ENCODE results near the gene POLR2I. TPM values are rescaled to one million over a fixed set of nuclear protein-coding genes. Genes with fewer than 3 reads are reported as not detected.
A peak's percentile ranks its signal among the peaks of the same experiment; 100 is the strongest.

The POLR2I gene
- total and polyA plus RNA-seq, 2 of the 13 experiments (the other 11 are each of a cell fraction or from before 2014, with no cell fraction given) = 40.5 to 104 TPM

DNA sequence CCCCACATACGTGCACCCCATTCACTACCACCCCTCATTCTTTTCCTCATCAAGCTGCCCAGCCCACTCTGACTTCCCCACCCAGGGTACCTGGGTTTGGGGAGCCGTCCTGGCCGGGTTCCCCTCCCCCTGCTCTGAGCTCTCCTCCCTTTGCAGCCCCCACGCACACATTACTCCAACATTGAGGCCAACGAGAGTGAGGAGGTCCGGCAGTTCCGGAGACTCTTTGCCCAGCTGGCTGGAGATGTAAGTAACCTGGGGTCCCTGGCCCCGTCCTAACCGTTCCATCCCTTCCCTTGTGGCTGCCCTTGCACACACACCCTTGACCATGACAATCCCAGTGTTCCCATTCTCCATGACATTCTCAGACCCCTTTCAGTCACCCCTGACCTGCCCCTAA, 27.8 kb upstream of the POLR2I start:
- DNase-seq (ENCODE audit: low spot score) = no peak
- H3K4me3 ChIP-seq (replicated peaks in 1 of 3; ENCODE audit: insufficient read depth in 1 of 3, low read depth in 2 of 3, low read length in 3 of 3) = no peak overlapping the region
- H3K4me2 ChIP-seq (ENCODE audit: low read depth, low read length) = no peak overlapping the region
- no peak overlapping the region for H3K9ac ChIP-seq (ENCODE audit: insufficient read depth, low read depth, low read length)
- ChIA-PET CTCF (ENCODE audit: low intra/inter-chr PET ratio, low total read pairs) (no interaction called here), POLR2A (no interaction called here)
- ATAC-seq = no peak
- no peak for FAIRE-seq
- no peaks in the 10 kb centered on the region; a peak in 1 of 5 replicates for H3K27me3 ChIP-seq (ENCODE audit: control insufficient read depth in 1 of 2, insufficient read depth in 2 of 2, low read length in 2 of 2)
- no peak overlapping the region for H3K27ac ChIP-seq (ENCODE audit: extremely low read length, insufficient read depth, low read length)
- 98% methylated on average over 9 of the region's 9 CpGs for WGBS (ENCODE audit: low lambda C conversion rate)
- TF ChIP-seq FOXC1 (CRISPR knock-in tag; IDR thresholded peaks at IDR 0.05; ENCODE audit: borderline replicate concordance) (no peak), CC2D1A (CRISPR knock-in tag; IDR thresholded peaks at IDR 0.05) (no peak), ZNF879 (CRISPR knock-in tag; IDR thresholded peaks at IDR 0.05) (no peak)
- TF ChIP-seq, protein P1, sequence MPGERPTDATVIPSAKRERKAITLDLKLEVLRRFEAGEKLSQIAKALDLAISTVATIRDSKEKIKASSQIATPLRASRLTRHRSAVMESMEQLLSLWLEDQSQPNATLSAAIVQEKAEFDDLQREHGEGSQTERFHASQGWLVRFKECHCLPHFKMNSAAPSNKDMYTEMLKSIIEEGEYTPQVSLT (CRISPR knock-in tag; IDR thresholded peaks at IDR 0.05; ENCODE audit: borderline replicate concordance, low read depth) = no peak
- H3K9me3 ChIP-seq (ENCODE audit: low read length) = no peaks in the 10 kb centered on the region
- peaks cover 9% of the 10 kb centered on the region for H3K4me1 ChIP-seq (ENCODE audit: insufficient read depth, low read length)
- peaks cover 8% of the 10 kb centered on the region for H4K20me1 ChIP-seq (ENCODE audit: insufficient read depth, low read length)
- BruUV-seq (replicated peaks) = no TSS peak
- H3K79me2 ChIP-seq (ENCODE audit: insufficient read depth, low read length) = peaks cover 16% of the 10 kb centered on the region
- no peak overlapping the region for H2AFZ ChIP-seq (ENCODE audit: low read length)
- in situ Hi-C loops (cut with HindIII; ENCODE audit: extremely low pct_ligation_motif_present, low pct_unique_long_range_greater_than_20kb) = no loop called here
- H3K36me3 ChIP-seq (replicated peaks in 1 of 2; ENCODE audit: control insufficient read depth in 1 of 2, insufficient read depth in 2 of 2, low read length in 2 of 2) = peaks cover 23 to 35% of the 10 kb centered on the region in 2 experiments
- intact Hi-C loops (cut with micrococcal nuclease; ENCODE audit: unreplicated experiment) = no loop called here

DNA sequence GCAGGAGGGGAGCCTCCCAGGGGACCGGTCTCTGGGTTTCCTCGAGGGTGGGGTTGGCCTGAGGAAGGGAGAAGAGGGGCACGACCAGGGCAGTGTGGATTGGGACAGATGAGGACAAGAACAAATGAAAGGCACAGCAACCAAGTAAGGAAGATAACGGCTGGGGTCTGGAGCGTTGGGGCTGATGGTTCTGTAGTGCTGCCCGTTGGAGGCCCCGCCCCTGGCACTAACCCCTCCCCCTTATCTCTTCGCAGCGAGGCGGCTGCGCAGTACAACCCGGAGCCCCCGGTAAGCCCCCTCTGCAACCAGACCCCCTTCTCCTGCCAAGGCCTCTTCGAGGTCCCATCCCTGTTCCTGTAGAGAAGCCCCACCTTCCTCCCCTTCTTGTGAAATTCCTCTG, 27.4 kb upstream of the POLR2I start:
- H2AFZ ChIP-seq (ENCODE audit: low read length) = no peak overlapping the region
- H4K20me1 ChIP-seq (ENCODE audit: insufficient read depth, low read length) = peaks cover 8% of the 10 kb centered on the region
- BruUV-seq (replicated peaks) = no TSS peak
- 0 out of 2 replicates have a peak overlapping the region, but pooled peaks have one; percentile 69 for H3K4me2 ChIP-seq (ENCODE audit: low read depth, low read length)
- no peak for ATAC-seq
- in situ Hi-C loops (cut with HindIII; ENCODE audit: extremely low pct_ligation_motif_present, low pct_unique_long_range_greater_than_20kb) (no loop called here), intact Hi-C loops (cut with micrococcal nuclease; ENCODE audit: unreplicated experiment) (no loop called here)
- peaks cover 16% of the 10 kb centered on the region for H3K79me2 ChIP-seq (ENCODE audit: insufficient read depth, low read length)
- peaks cover 21 to 33% of the 10 kb centered on the region in 2 experiments for H3K36me3 ChIP-seq (replicated peaks in 1 of 2; ENCODE audit: control insufficient read depth in 1 of 2, insufficient read depth in 2 of 2, low read length in 2 of 2)
- DNase-seq (ENCODE audit: low spot score) = no peak
- no peak overlapping the region; a peak in 1 of 6 replicates for H3K4me3 ChIP-seq (replicated peaks in 1 of 3; ENCODE audit: insufficient read depth in 1 of 3, low read depth in 2 of 3, low read length in 3 of 3)
- no peaks in the 10 kb centered on the region for H3K9me3 ChIP-seq (ENCODE audit: low read length)
- ChIA-PET POLR2A (no interaction called here), CTCF (ENCODE audit: low intra/inter-chr PET ratio, low total read pairs) (no interaction called here)
- 98% methylated on average over 14 of the region's 14 CpGs for WGBS (ENCODE audit: low lambda C conversion rate)
- H3K4me1 ChIP-seq (ENCODE audit: insufficient read depth, low read length) = peaks cover 11% of the 10 kb centered on the region
- H3K27ac ChIP-seq (ENCODE audit: extremely low read length, insufficient read depth, low read length) = no peak overlapping the region
- no peak overlapping the region for H3K9ac ChIP-seq (ENCODE audit: insufficient read depth, low read depth, low read length)
- H3K27me3 ChIP-seq (ENCODE audit: control insufficient read depth in 1 of 2, insufficient read depth in 2 of 2, low read length in 2 of 2) = no peaks in the 10 kb centered on the region; a peak in 1 of 5 replicates
- FAIRE-seq = no peak
- TF ChIP-seq ZBTB7A (CRISPR knock-in tag; IDR thresholded peaks at IDR 0.05) (no peak), TP53 (CRISPR knock-in tag; conservative IDR thresholded peaks at IDR 0.05) (no peak), RFX3 (CRISPR knock-in tag; IDR thresholded peaks at IDR 0.05) (no peak), KAT2B (IDR thresholded peaks at IDR 0.05; ENCODE audit: borderline replicate concordance, low read depth, low read length) (no peak), SP2 (CRISPR knock-in tag; IDR thresholded peaks at IDR 0.05) (no peak), ZNF569 (CRISPR knock-in tag; IDR thresholded peaks at IDR 0.05; ENCODE audit: borderline replicate concordance) (no peak), ZNF562 (CRISPR knock-in tag; IDR thresholded peaks at IDR 0.05; ENCODE audit: borderline replicate concordance) (no peak), POLR2G (IDR thresholded peaks at IDR 0.05; ENCODE audit: low read depth, low read length) (no peak), NFYB (CRISPR knock-in tag; IDR thresholded peaks at IDR 0.05) (no peak), ZNF205 (CRISPR knock-in tag; IDR thresholded peaks at IDR 0.05) (no peak), KDM6A (CRISPR knock-in tag; IDR thresholded peaks at IDR 0.05; ENCODE audit: low read depth) (no peak), ZNF878 (CRISPR knock-in tag; IDR thresholded peaks at IDR 0.05) (no peak), ZNF432 (CRISPR knock-in tag; IDR thresholded peaks at IDR 0.05; ENCODE audit: borderline replicate concordance) (no peak)
- TF ChIP-seq, protein P2, sequence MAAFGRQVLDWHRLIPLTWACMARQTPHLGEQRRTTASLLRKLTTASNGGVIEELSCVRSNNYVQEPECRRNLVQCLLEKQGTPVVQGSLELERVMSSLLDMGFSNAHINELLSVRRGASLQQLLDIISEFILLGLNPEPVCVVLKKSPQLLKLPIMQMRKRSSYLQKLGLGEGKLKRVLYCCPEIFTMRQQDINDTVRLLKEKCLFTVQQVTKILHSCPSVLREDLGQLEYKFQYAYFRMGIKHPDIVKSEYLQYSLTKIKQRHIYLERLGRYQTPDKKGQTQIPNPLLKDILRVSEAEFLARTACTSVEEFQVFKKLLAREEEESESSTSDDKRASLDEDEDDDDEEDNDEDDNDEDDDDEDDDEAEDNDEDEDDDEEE (CRISPR knock-in tag; IDR thresholded peaks at IDR 0.05) = no peak
- TF ChIP-seq, protein P3, sequence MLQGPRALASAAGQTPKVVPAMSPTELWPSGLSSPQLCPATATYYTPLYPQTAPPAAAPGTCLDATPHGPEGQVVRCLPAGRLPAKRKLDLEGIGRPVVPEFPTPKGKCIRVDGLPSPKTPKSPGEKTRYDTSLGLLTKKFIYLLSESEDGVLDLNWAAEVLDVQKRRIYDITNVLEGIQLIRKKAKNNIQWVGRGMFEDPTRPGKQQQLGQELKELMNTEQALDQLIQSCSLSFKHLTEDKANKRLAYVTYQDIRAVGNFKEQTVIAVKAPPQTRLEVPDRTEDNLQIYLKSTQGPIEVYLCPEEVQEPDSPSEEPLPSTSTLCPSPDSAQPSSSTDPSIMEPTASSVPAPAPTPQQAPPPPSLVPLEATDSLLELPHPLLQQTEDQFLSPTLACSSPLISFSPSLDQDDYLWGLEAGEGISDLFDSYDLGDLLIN (CRISPR knock-in tag; IDR thresholded peaks at IDR 0.05; ENCODE audit: borderline replicate concordance) = no peak
